Fibroblast of skin of left quadriceps (primary cell): Measurements from ENCODE around the gene ADAR.

ENCODE experiments used
- DNase-seq, 2 experiments: peaks; one replicate each; pipeline ENCODE4 v3.0.0-alpha.2; 2013; ENCODE audit warnings: low read depth in 2 of 2

ADAR gene

GRCh38 chr1:154583773-154584172 lies 24.2 kb downstream of the ADAR start:
- DNase-seq, result no peak

GRCh38 chr1:154582885-154583284 lies 25.1 kb downstream of the ADAR start:
- no peak for DNase-seq

- no peak for DNase-seq
Observed at GRCh38 chr1:154581766-154582165, 26.2 kb downstream of the ADAR start.

- no peak for DNase-seq
Observed at GRCh38 chr1:154579374-154579773, 28.6 kb downstream of the ADAR start.

- DNase-seq, result no peak
Observed at GRCh38 chr1:154578058-154578418, 29.9 kb downstream of the ADAR start.

- DNase-seq, result no peak
Observed at GRCh38 chr1:154577346-154578057, 30.5 kb downstream of the ADAR start.

- DNase-seq, result no peak
Observed at GRCh38 chr1:154575951-154576566, 31.9 kb downstream of the ADAR start.

GRCh38 chr1:154575147-154575927 lies 32.6 kb downstream of the ADAR start:
- DNase-seq, result no peak

GRCh38 chr1:154574716-154575115 lies 33.3 kb downstream of the ADAR start:
- peak; percentile 13 to 16 for DNase-seq

- no peak for DNase-seq
Observed at GRCh38 chr1:154573168-154573510, 34.8 kb downstream of the ADAR start.

GRCh38 chr1:154572468-154573167 lies 35.4 kb downstream of the ADAR start:
- DNase-seq, result no peak

GRCh38 chr1:154571964-154572288 lies 36.1 kb downstream of the ADAR start:
- no peak for DNase-seq

- no peak for DNase-seq
Observed at GRCh38 chr1:154571244-154571963, 36.6 kb downstream of the ADAR start.

- no peak for DNase-seq
Observed at GRCh38 chr1:154568157-154568815, 39.7 kb downstream of the ADAR start.

GRCh38 chr1:154567386-154568156 lies 40.4 kb downstream of the ADAR start, which contains the start of gene CHRNB2:
TSS of gene CHRNB2 (plus strand) at chr1:154567778. CDS start at chr1:154568045, 267 bp downstream.
- no peak for DNase-seq

GRCh38 chr1:154565876-154566275 lies 42.1 kb downstream of the ADAR start:
- no peak for DNase-seq

- DNase-seq, result peak; percentile 67 to 72
Observed at GRCh38 chr1:154559466-154560044, 48.4 kb downstream of the ADAR start.

GRCh38 chr1:154558720-154559465 lies 49.1 kb downstream of the ADAR start:
- peak; percentile 98 for DNase-seq
